Measurements from ENCODE around the gene GH2.
"Not testable (repeated sequence)": the region's sequence is repeated elsewhere in the genome, so short reads cannot be mapped to it uniquely, and the experiment has no call there.

Gene GH2

DNA sequence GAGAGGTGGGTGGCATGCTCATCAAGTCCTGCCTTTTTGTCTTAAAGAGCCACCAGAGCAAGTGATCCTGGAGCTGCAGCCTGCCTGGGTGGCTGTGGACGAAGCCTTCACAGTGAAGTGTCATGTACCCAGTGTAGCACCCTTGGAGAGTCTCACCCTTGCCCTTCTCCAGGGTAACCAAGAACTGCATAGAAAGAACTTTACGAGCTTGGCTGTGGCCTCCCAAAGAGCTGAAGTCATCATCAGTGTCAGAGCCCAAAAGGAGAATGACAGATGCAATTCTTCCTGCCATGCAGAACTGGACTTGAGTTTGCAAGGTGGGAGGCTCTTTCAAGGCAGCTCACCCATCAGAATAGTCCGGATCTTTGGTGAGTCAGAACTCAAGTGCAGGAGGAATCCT lies 22.5 kb downstream of the GH2 start:
- H3K4me3 ChIP-seq (replicated peaks in 1 of 2; ENCODE audit: low read depth in 2 of 2, low read length in 2 of 2), result no peak overlapping the region
- no peak for DNase-seq (ENCODE audit: low read depth in 2 of 2)
- TF ChIP-seq, protein P1, sequence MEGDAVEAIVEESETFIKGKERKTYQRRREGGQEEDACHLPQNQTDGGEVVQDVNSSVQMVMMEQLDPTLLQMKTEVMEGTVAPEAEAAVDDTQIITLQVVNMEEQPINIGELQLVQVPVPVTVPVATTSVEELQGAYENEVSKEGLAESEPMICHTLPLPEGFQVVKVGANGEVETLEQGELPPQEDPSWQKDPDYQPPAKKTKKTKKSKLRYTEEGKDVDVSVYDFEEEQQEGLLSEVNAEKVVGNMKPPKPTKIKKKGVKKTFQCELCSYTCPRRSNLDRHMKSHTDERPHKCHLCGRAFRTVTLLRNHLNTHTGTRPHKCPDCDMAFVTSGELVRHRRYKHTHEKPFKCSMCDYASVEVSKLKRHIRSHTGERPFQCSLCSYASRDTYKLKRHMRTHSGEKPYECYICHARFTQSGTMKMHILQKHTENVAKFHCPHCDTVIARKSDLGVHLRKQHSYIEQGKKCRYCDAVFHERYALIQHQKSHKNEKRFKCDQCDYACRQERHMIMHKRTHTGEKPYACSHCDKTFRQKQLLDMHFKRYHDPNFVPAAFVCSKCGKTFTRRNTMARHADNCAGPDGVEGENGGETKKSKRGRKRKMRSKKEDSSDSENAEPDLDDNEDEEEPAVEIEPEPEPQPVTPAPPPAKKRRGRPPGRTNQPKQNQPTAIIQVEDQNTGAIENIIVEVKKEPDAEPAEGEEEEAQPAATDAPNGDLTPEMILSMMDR (IDR thresholded peaks at IDR 0.05; ENCODE audit: low read depth, low read length), result no peak

DNA sequence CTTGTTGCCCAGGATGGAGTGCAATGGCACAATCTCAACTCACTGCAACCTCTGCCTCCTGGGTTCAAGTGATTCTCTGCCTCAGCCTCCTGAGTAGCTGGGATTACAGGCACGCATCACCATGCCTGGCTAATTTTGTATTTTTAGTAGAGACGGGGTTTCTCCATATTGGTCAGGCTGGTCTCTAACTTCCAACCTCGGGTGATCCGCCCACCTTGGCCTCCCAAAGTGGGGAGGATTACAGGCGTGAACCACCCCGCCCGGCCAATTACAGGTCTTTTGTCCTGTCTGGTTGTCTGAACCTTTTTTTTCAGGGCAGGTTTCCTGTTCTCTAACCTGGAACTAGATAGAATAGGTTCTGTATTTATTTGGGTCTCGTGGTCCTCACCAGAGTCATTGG lies 25.3 kb downstream of the GH2 start:
- not testable (repeated sequence) for DNase-seq (ENCODE audit: low read depth in 2 of 2); H3K4me3 ChIP-seq (replicated peaks in 1 of 2; ENCODE audit: low read depth in 2 of 2, low read length in 2 of 2)

DNA sequence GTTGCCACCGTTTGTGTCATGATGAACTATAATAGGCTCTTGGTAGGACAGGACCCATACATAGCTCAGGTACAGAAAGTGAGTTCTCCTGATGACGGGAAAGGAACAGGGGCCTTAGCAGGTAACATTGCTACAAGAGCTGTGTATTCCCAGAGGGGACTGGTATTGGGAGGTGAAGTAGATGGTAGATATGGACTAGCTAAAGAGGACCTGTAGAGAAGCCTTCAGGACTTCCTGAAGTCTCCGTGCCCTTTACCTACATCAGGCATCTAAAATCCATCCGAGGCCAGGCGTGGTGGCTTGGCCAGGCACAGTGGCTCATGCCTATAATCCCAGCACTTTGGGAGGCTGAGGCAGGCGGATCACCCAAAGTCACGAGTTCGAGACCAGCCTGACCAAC lies 26.6 kb downstream of the GH2 start:
- H3K4me3 ChIP-seq (replicated peaks in 1 of 2; ENCODE audit: low read depth in 2 of 2, low read length in 2 of 2), result no peak overlapping the region
- no peak for DNase-seq (ENCODE audit: low read depth in 2 of 2)
- TF ChIP-seq, protein P1 (IDR thresholded peaks at IDR 0.05; ENCODE audit: low read depth, low read length), result no peak

DNA sequence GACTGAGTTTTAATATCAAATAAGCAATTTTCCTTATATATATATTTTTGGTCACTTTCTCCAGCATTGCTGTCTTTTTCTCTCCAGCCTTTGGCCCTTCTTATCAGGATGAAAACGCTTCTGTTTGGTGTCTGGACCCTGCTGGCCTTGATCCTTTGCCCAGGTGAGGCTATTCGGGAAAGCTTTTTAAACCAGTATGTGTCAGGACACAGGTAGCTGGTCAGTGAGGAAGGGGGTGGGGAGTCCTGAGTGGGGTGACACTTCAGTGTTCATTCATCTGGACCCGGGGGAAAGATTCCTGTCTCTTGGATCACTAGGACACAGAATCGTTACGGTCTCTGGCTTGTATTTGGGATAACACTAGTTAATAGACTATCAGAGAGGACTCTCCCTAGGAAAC lies 27.0 kb downstream of the GH2 start:
- TF ChIP-seq, protein P1 (IDR thresholded peaks at IDR 0.05; ENCODE audit: low read depth, low read length), result no peak
- no peak overlapping the region for H3K4me3 ChIP-seq (replicated peaks in 1 of 2; ENCODE audit: low read depth in 2 of 2, low read length in 2 of 2)
- no peak for DNase-seq (ENCODE audit: low read depth in 2 of 2)

DNA sequence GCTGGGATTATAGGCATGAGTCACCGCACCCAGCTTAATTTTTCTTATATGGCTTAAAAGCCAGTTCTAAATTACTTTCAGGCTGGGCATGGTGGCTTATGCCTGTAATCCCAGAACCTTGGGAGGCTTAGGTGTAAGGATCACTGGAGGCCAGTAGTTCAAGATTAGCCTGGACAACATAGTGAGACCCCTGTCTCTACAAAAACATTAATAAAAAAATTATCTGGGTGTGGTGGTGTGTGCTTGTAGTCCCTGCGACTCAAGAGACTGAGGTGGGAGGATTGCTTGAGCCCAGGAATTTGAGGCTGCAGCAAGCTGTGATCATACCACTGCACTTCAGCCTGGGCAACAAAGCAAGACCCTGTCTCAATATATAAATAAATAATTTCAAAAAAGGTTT lies 28.5 kb downstream of the GH2 start:
- no peak for DNase-seq (ENCODE audit: low read depth in 2 of 2)
- TF ChIP-seq, protein P1 (IDR thresholded peaks at IDR 0.05; ENCODE audit: low read depth, low read length), result no peak
- no peak overlapping the region for H3K4me3 ChIP-seq (replicated peaks in 1 of 2; ENCODE audit: low read depth in 2 of 2, low read length in 2 of 2)

DNA sequence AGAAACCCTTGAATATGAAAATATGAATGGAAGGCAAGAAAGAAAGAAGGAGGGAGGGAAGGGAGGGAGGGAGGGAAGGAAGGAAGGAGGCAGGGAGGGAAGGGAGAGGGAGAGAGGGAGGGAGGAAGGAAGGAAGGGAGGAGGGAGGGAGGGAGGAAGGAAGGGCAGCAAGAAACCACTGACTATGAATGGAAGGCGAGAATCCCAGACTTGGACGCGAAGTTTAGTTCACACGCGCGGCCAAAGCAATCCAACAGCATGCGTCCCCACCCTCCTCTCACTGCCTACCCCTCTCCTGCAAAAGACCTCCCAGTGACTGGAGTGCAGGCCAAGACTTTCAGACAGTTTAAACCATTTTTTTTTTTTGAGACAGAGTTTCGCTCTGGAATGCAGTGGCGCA lies 31.3 kb downstream of the GH2 start:
- TF ChIP-seq, protein P1 (IDR thresholded peaks at IDR 0.05; ENCODE audit: low read depth, low read length), result no peak
- DNase-seq (ENCODE audit: low read depth in 2 of 2), result no peak
- H3K4me3 ChIP-seq (replicated peaks in 1 of 2; ENCODE audit: low read depth in 2 of 2, low read length in 2 of 2), result no peak overlapping the region

DNA sequence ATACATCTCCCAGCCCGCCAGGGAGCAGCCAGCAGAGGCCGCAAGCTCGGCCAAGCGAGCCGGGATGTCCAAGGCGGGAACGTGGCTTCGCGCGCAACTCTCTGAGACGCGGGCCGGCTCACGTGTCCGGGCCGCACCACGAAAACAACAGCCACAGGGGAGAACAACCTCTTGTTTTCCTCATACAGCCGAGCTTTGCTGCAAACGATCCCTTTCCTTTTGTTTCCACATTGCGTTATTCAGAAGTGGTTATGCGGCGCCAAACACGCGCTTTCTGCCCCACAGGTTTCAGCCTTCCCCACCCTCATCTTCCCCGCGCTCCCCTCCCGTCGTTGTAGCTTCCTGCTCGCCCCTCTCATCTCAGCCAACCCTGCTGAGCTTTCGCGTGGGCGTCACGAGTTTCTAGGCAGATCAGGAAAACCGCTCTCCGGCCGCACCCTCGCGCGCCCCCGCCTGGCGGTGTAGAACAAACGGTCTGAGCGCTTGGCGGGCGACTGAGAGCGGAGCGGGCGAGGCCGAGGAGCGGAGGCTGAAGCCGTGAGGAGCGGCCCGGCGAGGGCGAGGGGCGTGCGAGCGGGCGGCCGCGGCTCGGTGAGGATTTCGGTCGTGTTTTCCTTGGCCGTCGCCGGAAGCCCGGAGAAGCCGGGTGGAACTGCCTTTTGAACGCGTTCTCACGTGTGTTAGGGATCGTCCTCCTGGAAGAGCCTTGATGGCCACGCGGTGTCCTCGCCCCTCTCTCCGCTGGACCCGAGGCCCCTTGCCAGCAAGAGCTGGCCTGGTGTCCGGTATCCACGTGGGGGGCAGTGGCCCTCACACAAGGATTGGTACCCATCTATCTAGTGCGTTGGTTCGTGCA lies 32.7 kb downstream of the GH2 start:
- TF ChIP-seq, protein P1 (IDR thresholded peaks at IDR 0.05; ENCODE audit: low read depth, low read length), result peak; percentile 64
- peak; percentile 93 to 94 for DNase-seq (ENCODE audit: low read depth in 2 of 2)
- H3K4me3 ChIP-seq (replicated peaks in 1 of 2; ENCODE audit: low read depth in 2 of 2, low read length in 2 of 2), result peak overlapping the region; percentile 15 to 27
